Esophagus (tissue), 2 donors: ENCODE data around the gene ATOH8. TPM values are rescaled to one million over a fixed set of nuclear protein-coding genes. Genes with fewer than 3 reads are reported as not detected.

Experiments
- H3K27ac ChIP-seq, 2 donors: one replicate each; pipeline ENCODE4 v1.5.1; 2013; ENCODE audit warnings: low read depth in 2 of 2, mild to moderate bottlenecking in 2 of 2, inconsistent platforms in 1 of 2, low read length in 1 of 2, moderate library complexity in 1 of 2
- H3K27me3 ChIP-seq, 2 donors: one replicate each; pipeline ENCODE4 v1.6.1; 2013; ENCODE audit warnings: low read length in 2 of 2, control low read depth in 1 of 2, mild to moderate bottlenecking in 1 of 2; ENCODE audit not compliant: insufficient read depth in 2 of 2, control insufficient read depth in 1 of 2
- H3K36me3 ChIP-seq, 2 donors: one replicate each; pipeline ENCODE4 v1.6.1; 2013; ENCODE audit warnings: low read length in 1 of 2; ENCODE audit not compliant: control insufficient read depth in 2 of 2, insufficient read depth in 2 of 2
- H3K4me1 ChIP-seq, 2 donors: one replicate each; pipeline ENCODE4 v1.6.1; 2013; ENCODE audit warnings: low read length in 1 of 2; ENCODE audit not compliant: control insufficient read depth in 2 of 2, insufficient read depth in 2 of 2
- H3K4me3 ChIP-seq, 2 donors: one replicate each; pipeline ENCODE4 v1.5.1; 2013; ENCODE audit warnings: low read length in 2 of 2, mild to moderate bottlenecking in 2 of 2, low read depth in 1 of 2, moderate library complexity in 1 of 2
- H3K9me3 ChIP-seq, 2 donors: one replicate each; pipeline ENCODE4 v1.6.1; 2013; ENCODE audit warnings: mild to moderate bottlenecking in 2 of 2, low read depth in 1 of 2, low read length in 1 of 2, moderate library complexity in 1 of 2; ENCODE audit not compliant: control insufficient read depth in 2 of 2, insufficient read depth in 1 of 2
- WGBS, 2 donors: extraction: QIAGEN DNeasy Blood & Tissue Kit; methylation state at CpG; one replicate each; pipeline ENCODE4 v1.1.7; 2013; 5-methylcytosine and 5-hydroxymethylcytosine counted together
- polyA plus RNA-seq, 2 donors: library from polyadenylated mRNA; stranded (reverse); fragments of 200-250 nt; gene quantifications; one replicate each; pipeline ENCODE4 v1.2.3, GENCODE V29; 2013
- donor health status: healthy with polysubstance abuse.
- donor health status: Bipolar disorder and iron deficiency.

The ATOH8 gene
- polyA plus RNA-seq, 2 donors = 3.0 to 5.9 TPM

DNA sequence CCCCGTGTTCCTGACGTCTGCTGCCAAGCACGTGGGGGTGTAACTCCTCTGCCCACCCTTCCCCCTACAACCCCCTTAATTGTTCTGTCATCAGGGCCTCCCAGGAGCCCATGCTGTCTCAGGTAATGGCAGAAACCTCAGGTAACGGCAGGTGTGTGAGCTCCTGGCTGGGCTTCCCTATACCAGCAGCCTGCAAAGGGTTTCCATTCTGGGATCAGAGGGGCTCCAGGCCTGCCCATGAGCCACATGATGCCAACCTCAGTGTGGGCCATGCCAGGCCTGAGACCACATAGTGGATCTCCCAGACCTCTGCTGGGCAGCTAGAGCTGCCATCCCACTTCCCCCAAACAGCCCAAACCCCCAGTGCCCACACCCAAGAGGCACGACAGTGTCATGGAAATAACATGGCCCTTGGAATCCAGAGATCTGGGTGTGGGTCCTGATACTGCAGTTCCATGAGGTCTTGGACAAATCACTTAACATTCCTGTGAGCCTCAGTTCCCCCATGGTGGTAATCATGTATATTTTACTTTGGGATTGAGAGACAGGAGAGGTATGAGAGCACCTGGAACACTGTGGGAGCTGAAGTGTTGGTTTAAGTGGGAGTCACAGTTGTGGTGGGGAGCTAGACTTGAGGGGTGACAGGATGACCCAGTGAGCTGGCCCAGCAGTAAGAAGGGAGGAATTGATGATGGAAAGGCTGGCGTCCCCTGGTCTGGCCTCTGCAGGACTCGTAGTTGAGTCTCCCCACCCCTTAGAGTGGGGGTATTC lies 59.6 kb downstream of the ATOH8 start:
- no peak overlapping the region for H3K27ac ChIP-seq
- H3K9me3 ChIP-seq = no peaks in the 10 kb centered on the region
- H3K27me3 ChIP-seq = no peaks in the 10 kb centered on the region
- WGBS, 2 donors = 84 to 87% methylated on average over 7 of the region's 7 CpGs
- peaks cover 5 to 6% of the 10 kb centered on the region in 2 donors for H3K4me1 ChIP-seq
- no peak overlapping the region for H3K4me3 ChIP-seq
- no peaks in the 10 kb centered on the region for H3K36me3 ChIP-seq

DNA sequence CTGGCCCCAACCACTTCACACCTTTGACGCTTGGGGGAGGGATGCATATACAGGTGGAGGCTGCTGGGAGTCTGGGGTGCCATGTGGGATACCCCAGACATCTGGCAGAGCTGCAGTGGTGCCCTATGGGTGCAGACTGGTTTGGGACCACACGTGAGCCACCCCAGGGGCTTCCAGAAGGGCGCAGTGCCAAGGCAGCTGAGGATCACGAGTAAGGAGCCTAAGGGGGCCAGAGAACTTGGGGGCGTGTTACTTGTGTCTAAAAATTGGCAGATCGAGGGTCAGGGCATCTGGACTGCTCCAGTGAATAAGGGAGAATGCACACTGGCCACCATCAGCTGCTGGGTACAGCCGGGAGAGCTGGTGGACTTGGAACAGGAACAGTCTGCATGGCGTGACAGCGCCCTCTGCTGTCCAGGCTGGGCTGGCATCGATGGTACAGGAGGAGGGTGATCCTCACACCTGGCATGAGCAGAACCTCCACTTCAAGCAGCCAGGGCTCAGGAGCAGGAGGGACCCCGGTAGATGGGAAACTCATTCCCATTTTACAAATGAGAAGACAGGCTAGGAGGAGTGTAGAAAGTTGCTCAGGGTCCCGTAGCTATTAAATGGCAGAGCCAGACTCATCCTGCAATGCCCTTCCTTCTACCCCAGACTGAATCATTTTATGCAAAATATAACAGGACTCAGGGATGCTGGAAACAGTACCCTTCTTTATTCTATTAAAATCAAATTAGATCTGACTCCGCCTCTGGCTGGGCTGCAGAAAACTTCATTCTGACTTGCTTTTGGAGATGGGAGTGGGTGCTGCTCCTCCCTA lies 60.4 kb downstream of the ATOH8 start:
- H3K36me3 ChIP-seq = no peaks in the 10 kb centered on the region
- 28% methylated on average over 13 of the region's 13 CpGs for WGBS, 2 donors
- H3K4me3 ChIP-seq = no peak overlapping the region
- no peaks in the 10 kb centered on the region for H3K9me3 ChIP-seq
- H3K4me1 ChIP-seq = peaks cover 5 to 6% of the 10 kb centered on the region in 2 donors
- H3K27ac ChIP-seq = no peak overlapping the region
- no peaks in the 10 kb centered on the region for H3K27me3 ChIP-seq

DNA sequence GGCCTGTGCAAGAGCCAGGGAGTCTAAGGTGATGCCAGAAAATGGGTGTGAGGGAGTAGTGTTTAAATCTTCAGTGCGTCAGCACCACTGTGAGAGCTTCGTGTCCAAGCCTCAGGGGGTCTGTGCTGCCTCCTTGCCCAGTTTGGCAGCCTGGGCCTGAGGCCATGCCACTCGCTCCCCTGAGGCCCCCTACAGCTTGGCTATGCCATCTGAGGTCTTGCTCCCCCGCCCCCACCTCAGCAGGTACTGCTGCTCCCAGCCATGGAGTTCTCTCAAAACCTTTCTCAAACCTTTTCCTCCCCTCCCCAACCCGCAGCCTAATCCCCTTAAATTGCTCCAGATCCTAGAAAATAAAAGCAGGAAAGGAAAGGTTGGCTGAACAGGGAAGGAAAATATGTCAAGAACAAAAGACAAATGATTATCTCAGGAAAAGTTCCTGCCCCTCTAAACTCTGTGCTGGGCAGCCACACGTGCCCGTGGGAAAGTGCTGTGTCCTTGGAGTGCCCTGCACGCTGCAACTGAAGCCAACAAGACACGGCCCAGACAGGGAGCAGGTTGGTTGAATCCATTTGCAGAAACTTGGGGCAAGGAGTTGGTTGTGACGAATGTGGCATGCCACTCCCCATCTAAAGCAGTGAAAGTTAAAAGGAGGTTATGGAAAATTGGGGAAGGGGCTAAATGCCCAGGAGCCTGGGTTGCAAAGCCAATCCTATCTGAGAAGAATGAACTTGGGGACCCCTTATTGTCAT lies 61.2 kb downstream of the ATOH8 start:
- H3K27ac ChIP-seq = no peak overlapping the region
- H3K27me3 ChIP-seq = no peaks in the 10 kb centered on the region
- H3K9me3 ChIP-seq = no peaks in the 10 kb centered on the region
- no peaks in the 10 kb centered on the region for H3K36me3 ChIP-seq
- 69 to 74% methylated on average over 10 of the region's 10 CpGs for WGBS, 2 donors
- no peak overlapping the region for H3K4me3 ChIP-seq
- peaks cover 5 to 6% of the 10 kb centered on the region in 2 donors for H3K4me1 ChIP-seq

DNA sequence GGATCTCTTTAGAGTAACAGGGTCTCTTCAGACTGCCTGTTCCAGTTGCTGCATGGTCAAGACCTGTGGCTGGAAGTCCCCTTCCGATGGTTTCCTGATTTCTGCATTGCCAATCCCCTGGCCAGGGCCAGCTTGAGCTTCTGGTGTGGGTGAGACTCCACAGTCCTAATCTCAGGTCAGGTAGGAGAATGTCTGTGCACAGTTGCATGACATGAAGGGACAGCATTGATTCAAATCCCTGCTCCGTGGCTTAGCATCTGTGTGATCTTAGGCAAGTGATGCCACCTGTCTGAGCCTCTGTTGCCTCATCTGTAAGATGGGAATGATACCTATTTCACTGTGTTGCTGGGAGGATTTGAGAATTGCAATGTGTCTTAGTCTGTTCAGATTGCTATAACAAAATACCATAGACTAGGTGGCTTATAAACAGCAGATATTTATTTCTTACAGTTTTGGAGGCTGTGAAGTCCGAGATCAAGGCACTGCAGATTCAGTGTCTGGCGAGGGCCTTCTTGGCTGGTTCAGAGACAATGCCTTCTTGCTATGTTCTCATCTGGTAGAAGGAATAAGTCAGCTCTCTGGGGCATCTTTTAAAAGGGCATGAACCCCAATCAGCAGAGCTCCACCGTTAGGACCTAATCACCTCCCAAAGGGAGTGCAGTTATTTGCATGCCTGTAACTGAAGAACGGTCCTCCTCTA lies 66.2 kb downstream of the ATOH8 start:
- H3K27me3 ChIP-seq = no peaks in the 10 kb centered on the region
- no peaks in the 10 kb centered on the region for H3K36me3 ChIP-seq
- no peak overlapping the region for H3K4me3 ChIP-seq
- no peaks in the 10 kb centered on the region for H3K4me1 ChIP-seq
- 69 to 74% methylated on average over 6 of the region's 6 CpGs for WGBS, 2 donors
- no peak overlapping the region for H3K27ac ChIP-seq
- no peaks in the 10 kb centered on the region for H3K9me3 ChIP-seq

DNA sequence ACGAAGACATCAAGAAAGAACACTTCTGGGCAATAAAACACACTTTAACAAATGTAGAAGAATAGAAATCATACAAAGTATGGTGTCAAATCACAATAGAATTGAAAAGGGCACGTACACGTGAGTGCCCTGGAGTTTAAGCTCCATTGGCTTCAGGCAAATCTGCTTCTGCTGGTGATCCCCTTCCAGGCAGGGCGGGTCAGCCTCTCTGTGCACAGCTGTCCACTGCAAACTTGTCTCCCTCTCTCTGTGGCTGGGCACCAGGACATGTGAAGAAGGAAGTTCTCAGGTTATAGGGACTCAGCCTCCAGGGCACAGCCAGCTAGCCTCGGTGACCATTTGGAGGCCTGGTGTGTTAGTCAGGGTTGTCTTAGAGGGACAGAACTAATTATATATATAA lies 69.0 kb downstream of the ATOH8 start:
- WGBS, 2 donors = 74 to 76% methylated on average over 5 of the region's 5 CpGs

DNA sequence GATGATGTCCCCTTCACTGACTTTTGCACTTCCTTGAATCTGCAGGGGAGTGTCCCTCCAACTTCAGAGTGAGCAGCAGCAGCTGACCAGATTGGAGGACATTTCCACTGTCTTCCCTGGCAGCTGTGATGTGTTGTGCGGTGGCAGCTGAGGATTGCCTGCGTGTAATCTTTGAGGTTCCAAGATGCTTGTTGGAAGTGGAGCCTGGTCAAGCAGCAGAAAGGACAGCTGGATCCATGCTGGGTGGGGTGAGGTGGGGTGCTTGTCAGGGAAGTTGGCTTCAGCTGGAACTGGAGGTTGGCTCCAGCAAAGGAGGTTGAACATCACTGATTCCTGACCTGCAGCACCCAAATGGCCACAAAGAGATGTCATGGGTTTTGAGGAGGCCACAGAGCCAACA lies 70.2 kb downstream of the ATOH8 start:
- 46 to 69% methylated on average over 2 of the region's 2 CpGs for WGBS, 2 donors
- no peaks in the 10 kb centered on the region for H3K27me3 ChIP-seq
- H3K27ac ChIP-seq = no peak overlapping the region
- no peaks in the 10 kb centered on the region for H3K9me3 ChIP-seq
- no peak overlapping the region for H3K4me3 ChIP-seq
- no peaks in the 10 kb centered on the region for H3K4me1 ChIP-seq
- H3K36me3 ChIP-seq = no peaks in the 10 kb centered on the region

More for the DNA sequence above, 69.0 kb downstream of the ATOH8 start:
- Histone ChIP-seq H3K4me3 (no peak overlapping the region), H3K27ac (no peak overlapping the region), H3K36me3 (no peaks in the 10 kb centered on the region), H3K9me3 (no peaks in the 10 kb centered on the region), H3K4me1 (no peaks in the 10 kb centered on the region), H3K27me3 (no peaks in the 10 kb centered on the region)

DNA sequence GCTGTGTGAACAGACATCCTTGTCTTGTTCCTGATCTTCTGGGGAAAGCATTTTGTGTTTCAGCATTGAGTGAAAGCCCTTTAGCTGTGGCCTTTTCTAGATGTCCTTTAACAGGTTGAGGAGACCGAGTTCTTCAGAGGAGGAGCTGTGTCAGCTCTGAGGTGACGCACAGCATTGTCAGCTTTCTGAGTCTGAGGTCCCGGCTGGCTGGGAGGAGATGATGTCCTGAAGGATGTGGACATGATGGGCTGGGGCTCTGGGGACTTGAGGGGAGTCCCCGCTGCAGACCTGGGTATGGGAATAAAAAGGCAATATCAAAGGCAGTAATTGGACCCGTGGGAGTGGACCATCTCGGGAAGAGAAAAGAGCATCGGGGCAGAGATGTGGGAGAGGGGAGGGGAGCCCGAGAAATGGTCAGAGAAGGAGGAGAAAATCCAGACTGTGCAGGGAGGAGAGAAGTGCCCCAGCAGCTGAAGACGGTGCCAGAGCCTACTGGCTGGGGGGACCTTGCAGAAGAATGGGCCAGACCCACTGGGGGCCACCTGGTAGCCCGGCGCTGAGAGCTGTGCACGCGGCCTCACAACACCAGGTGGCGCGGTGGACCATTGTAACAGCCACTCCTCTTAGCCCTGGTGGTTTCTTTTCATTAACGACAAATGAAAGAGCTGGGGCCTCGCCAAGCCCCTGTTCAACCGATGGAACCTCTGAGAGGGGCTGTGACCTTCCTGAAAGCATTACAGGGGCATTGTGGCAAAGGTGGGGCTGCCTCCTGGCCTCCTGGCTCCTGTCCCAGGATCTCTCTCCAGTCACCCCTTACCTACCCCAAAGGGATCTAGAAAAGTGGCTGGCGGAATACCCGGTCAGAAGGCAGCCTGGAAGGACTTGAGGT lies 73.4 kb downstream of the ATOH8 start:
- Histone ChIP-seq H3K4me1 (no peaks in the 10 kb centered on the region), H3K27me3 (no peaks in the 10 kb centered on the region), H3K9me3 (no peaks in the 10 kb centered on the region), H3K27ac (no peak overlapping the region), H3K36me3 (no peaks in the 10 kb centered on the region), H3K4me3 (no peak overlapping the region)
- WGBS, 2 donors = 24 to 25% methylated on average over 20 of the region's 20 CpGs

DNA sequence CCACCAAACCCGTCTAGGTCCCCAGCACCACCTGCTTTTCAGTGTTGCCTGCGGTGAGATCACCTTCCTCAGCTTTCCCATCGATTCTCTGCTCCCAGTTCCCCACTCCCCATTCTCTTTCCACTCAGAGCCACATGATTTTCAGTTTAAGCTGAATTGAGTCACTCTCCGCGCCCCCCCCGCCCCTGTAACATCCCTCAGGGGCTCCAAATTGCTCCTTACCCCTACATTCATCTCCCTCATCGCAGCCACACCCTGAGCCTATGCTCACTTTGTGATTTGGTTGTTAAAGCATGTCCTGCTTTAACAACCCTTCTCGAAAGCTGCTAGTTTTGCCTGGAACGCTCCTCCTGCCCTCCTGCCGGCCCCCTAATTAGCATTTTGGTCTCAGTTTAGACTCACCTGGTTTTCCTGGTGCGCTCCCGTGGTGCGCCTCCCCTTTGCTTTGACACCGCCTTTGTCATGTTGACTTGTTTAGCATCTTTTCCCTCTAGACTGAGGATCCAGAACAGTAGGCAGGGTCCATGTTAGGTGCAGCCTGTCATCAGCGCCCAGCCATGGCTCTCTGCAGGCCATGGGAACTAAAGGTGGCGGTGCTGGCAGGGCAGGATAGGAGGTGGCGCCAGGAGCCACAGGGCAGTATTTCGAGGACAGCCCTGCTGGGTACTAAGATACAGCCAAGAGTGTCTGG lies 74.2 kb downstream of the ATOH8 start:
- 66 to 70% methylated on average over 18 of the region's 18 CpGs for WGBS, 2 donors
- no peaks in the 10 kb centered on the region for H3K9me3 ChIP-seq
- H3K4me1 ChIP-seq = no peaks in the 10 kb centered on the region
- no peaks in the 10 kb centered on the region for H3K27me3 ChIP-seq
- no peaks in the 10 kb centered on the region for H3K36me3 ChIP-seq
- no peak overlapping the region for H3K4me3 ChIP-seq
- H3K27ac ChIP-seq = no peak overlapping the region
